AG09319 (cell line): ENCODE measurements around the gene SNX3.
"Not testable (repeated sequence)": the region's sequence is repeated elsewhere in the genome, so short reads cannot be mapped to it uniquely, and the experiment has no call there.

Source experiments
- DNase-seq: peaks from one replicate; pipeline ENCODE4 v3.0.0-alpha.2; 2010; ENCODE audit warnings: low read depth; ENCODE audit errors: extremely low read depth
- CTCF ChIP-seq: IDR thresholded peaks from 2 replicates; pipeline ENCODE4 v1.5.1; 2011; ENCODE audit warnings: low read depth, mild to moderate bottlenecking, inconsistent platforms, low read length, moderate library complexity

Gene SNX3

GRCh38 chr6:108247965-108248536 is 12.8 kb downstream of the SNX3 start:
- no peak for TF ChIP-seq CTCF
- DNase-seq: no peak

GRCh38 chr6:108245095-108245494 is 15.7 kb downstream of the SNX3 start:
- not testable (repeated sequence) for DNase-seq

- TF ChIP-seq CTCF: no peak
- DNase-seq: no peak
Measured at GRCh38 chr6:108243836-108244235, 17.0 kb downstream of the SNX3 start.

- DNase-seq: no peak
Measured at GRCh38 chr6:108242721-108243120, 18.1 kb downstream of the SNX3 start.

GRCh38 chr6:108242259-108242658 is 18.6 kb downstream of the SNX3 start:
- no peak for DNase-seq
- TF ChIP-seq CTCF: no peak

More at GRCh38 chr6:108242721-108243120, 18.1 kb downstream of the SNX3 start:
- no peak for TF ChIP-seq CTCF

GRCh38 chr6:108238322-108238721 is 22.5 kb downstream of the SNX3 start:
- TF ChIP-seq CTCF: no peak
- no peak for DNase-seq

- no peak for TF ChIP-seq CTCF
- DNase-seq: no peak
Measured at GRCh38 chr6:108236791-108237190, 24.0 kb downstream of the SNX3 start.

- no peak for DNase-seq
- no peak for TF ChIP-seq CTCF
Measured at GRCh38 chr6:108235127-108235526, 25.7 kb downstream of the SNX3 start.
